Neuronal stem cell (in vitro differentiated cells): Measurements from ENCODE around the gene SLC7A6.

Experiments used
- DNase-seq: peaks from one replicate; pipeline ENCODE4 v3.0.0-alpha.2; 2013; ENCODE audit warnings: low spot score
- H2AFZ ChIP-seq: one replicate; pipeline ENCODE4 v1.6.1; 2013; ENCODE audit warnings: mild to moderate bottlenecking, low read length, inconsistent platforms
- H2AK5ac ChIP-seq: 2 replicates; pipeline ENCODE4 v1.6.1; 2013; ENCODE audit warnings: low read depth, mild to moderate bottlenecking, inconsistent platforms, low read length, moderate library complexity, mixed read lengths
- H2BK120ac ChIP-seq: 2 replicates; pipeline ENCODE4 v1.6.1; 2013; ENCODE audit warnings: low read depth, mild to moderate bottlenecking, inconsistent platforms, low read length, moderate library complexity, mixed read lengths
- H2BK12ac ChIP-seq: one replicate; pipeline ENCODE4 v1.6.1; 2013; ENCODE audit warnings: low read length, inconsistent platforms
- H2BK15ac ChIP-seq: 2 replicates; pipeline ENCODE4 v1.6.1; 2013; ENCODE audit warnings: mild to moderate bottlenecking, low read length, inconsistent platforms, mixed read lengths
- H2BK5ac ChIP-seq: one replicate; pipeline ENCODE4 v1.6.1; 2013; ENCODE audit warnings: inconsistent platforms, mild to moderate bottlenecking, low read length, moderate library complexity
- H3K14ac ChIP-seq: one replicate; pipeline ENCODE4 v1.6.1; 2013; ENCODE audit warnings: low read length, inconsistent platforms
- H3K18ac ChIP-seq: 2 replicates; pipeline ENCODE4 v1.6.1; 2013; ENCODE audit warnings: low read length, inconsistent platforms
- H3K23ac ChIP-seq: 2 replicates; pipeline ENCODE4 v1.6.1; 2013; ENCODE audit warnings: low read depth, mild to moderate bottlenecking, mixed read lengths, low read length, inconsistent platforms; ENCODE audit not compliant: poor library complexity
- H3K27ac ChIP-seq: replicated peaks from 3 replicates; pipeline ENCODE4 v1.5.1; 2013; ENCODE audit warnings: low read length, inconsistent platforms
- H3K27me3 ChIP-seq, 3 experiments: 2 replicates each; pipeline ENCODE4 v1.6.1; 2013; ENCODE audit warnings: low read length in 3 of 3, mild to moderate bottlenecking in 2 of 3, inconsistent platforms in 1 of 3, low read depth in 1 of 3, mixed read lengths in 1 of 3, moderate library complexity in 1 of 3; ENCODE audit not compliant: control insufficient read depth in 3 of 3, insufficient read depth in 3 of 3
- H3K36me3 ChIP-seq, 2 donors: replicated peaks in 1 of 2; 2 replicates each; pipeline ENCODE4 v1.6.1; 2013; ENCODE audit warnings: low read length in 2 of 2; ENCODE audit not compliant: control insufficient read depth in 2 of 2, insufficient read depth in 2 of 2
- H3K4ac ChIP-seq: 2 replicates; pipeline ENCODE4 v1.6.1; 2013; ENCODE audit warnings: inconsistent platforms, mild to moderate bottlenecking, low read length, moderate library complexity
- H3K4me1 ChIP-seq, 2 donors: 1 replicate in 1 of 2; 2 replicates in 1 of 2; pipeline ENCODE4 v1.6.1; 2013; ENCODE audit warnings: low read length in 2 of 2, low read depth in 1 of 2; ENCODE audit not compliant: control insufficient read depth in 2 of 2, insufficient read depth in 1 of 2
- H3K4me2 ChIP-seq: one replicate; pipeline ENCODE4 v1.6.1; 2013; ENCODE audit warnings: mild to moderate bottlenecking, low read length, inconsistent platforms; ENCODE audit not compliant: insufficient read depth, poor library complexity, severe bottlenecking
- H3K4me3 ChIP-seq, 2 donors: 2 replicates each; pipeline ENCODE4 v1.5.1; 2013; ENCODE audit warnings: low read length in 2 of 2, mild to moderate bottlenecking in 2 of 2, inconsistent platforms in 1 of 2, moderate library complexity in 1 of 2
- H3K79me1 ChIP-seq: one replicate; pipeline ENCODE4 v1.6.1; 2013; ENCODE audit warnings: low read depth, mild to moderate bottlenecking, inconsistent platforms, low read length, moderate library complexity
- H3K9ac ChIP-seq: one replicate; pipeline ENCODE4 v1.6.1; 2013; ENCODE audit warnings: mild to moderate bottlenecking, low read depth, low read length, inconsistent platforms; ENCODE audit not compliant: poor library complexity
- H3K9me3 ChIP-seq, 2 donors: replicated peaks in 1 of 2; 2 replicates each; pipeline versions ENCODE3 to v1.6.1; 2013; ENCODE audit warnings: low read length in 2 of 2, mild to moderate bottlenecking in 2 of 2, inconsistent platforms in 1 of 2, low read depth in 1 of 2, mixed read lengths in 1 of 2, moderate library complexity in 1 of 2; ENCODE audit not compliant: control insufficient read depth in 2 of 2, insufficient read depth in 1 of 2
- H4K8ac ChIP-seq: one replicate; pipeline ENCODE4 v1.6.1; 2013; ENCODE audit warnings: low read depth, mild to moderate bottlenecking, inconsistent platforms, low read length, moderate library complexity
- H4K91ac ChIP-seq: one replicate; pipeline ENCODE4 v1.6.1; 2013; ENCODE audit warnings: low read length, low read depth, mild to moderate bottlenecking, inconsistent platforms; ENCODE audit not compliant: poor library complexity
- WGBS, 2 donors: extraction: QIAGEN DNeasy Blood & Tissue Kit; methylation state at CpG; one replicate each; pipeline ENCODE4 v1.1.7; 2013; ENCODE audit warnings: missing lambda C conversion rate in 2 of 2, mixed read lengths in 1 of 2; ENCODE audit not compliant: insufficient read length in 2 of 2, insufficient replicate concordance in 1 of 2; ENCODE audit errors: extremely low coverage in 2 of 2; 5-methylcytosine and 5-hydroxymethylcytosine counted together

SLC7A6 gene

GRCh38 chr16:68227183-68227793 is 37.0 kb upstream of the SLC7A6 start:
- Histone ChIP-seq H3K4ac (no peak overlapping the region), H2BK5ac (no peak overlapping the region), H2AFZ (no peak overlapping the region), H2BK12ac (no peak overlapping the region), H4K8ac (no peak overlapping the region), H4K91ac (peak overlapping the region; percentile 5), H2AK5ac (no peak overlapping the region), H3K9ac (no peak overlapping the region), H3K23ac (no peak overlapping the region), H2BK120ac (no peak overlapping the region), H3K27ac (no peak overlapping the region), H3K9me3 (no peaks in the 10 kb centered on the region), H3K79me1 (no peaks in the 10 kb centered on the region), H3K14ac (no peak overlapping the region), H3K4me1 (no peaks in the 10 kb centered on the region), H3K27me3 (no peaks in the 10 kb centered on the region), H2BK15ac (no peak overlapping the region), H3K18ac (no peak overlapping the region), H3K36me3 (peaks cover 8 to 55% of the 10 kb centered on the region in 2 donors), H3K4me3 (no peak overlapping the region), H3K4me2 (no peak overlapping the region)
- WGBS, 2 donors = no CpG with 5 or more reads among the region's 3 CpGs
- no peak for DNase-seq

DNA sequence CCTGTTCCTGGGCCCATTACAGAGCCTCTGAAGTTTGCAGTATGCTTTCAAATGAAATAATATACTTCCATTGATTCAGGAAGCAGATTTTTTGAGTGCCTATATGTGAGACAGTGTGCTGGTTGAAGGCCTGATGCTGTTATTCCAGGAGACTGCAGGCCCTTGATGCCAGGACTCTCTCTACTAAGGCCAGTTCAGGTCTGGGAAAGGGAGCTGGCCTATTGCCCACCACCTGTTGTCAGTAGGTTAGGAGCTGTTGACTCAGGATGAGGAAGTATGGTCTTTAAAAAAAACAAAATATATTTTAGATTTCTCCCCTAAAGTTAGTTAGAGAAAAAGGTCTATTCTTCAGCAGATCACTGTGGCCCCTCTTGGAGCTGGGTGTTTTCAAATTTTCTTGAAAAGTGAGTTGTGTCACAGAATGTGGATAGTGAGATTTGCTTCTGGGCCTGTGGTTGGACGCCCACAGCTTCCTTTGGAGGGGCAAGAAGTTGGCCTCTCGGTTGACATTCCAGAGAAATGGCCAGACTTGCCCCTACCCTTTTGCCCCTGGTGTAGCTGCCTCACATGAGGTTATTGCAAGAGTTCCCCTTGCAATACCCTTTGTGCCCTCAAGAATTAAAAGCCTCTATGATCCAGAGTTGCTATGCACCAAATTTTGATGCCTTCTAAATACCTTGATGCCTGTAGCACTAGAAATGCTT is 36.3 kb upstream of the SLC7A6 start:
- no peak overlapping the region for H3K27ac ChIP-seq
- WGBS, 2 donors = no CpG with 5 or more reads among the region's 2 CpGs

GRCh38 chr16:68228652-68229051 is 35.7 kb upstream of the SLC7A6 start:
- H3K4me1 ChIP-seq = no peaks in the 10 kb centered on the region
- H2AFZ ChIP-seq = no peak overlapping the region
- H3K14ac ChIP-seq = no peak overlapping the region
- no peak overlapping the region for H3K4me3 ChIP-seq
- no CpG with 5 or more reads among the region's 3 CpGs for WGBS, 2 donors
- H3K23ac ChIP-seq = no peak overlapping the region
- DNase-seq = no peak
- H3K9ac ChIP-seq = no peak overlapping the region
- H3K18ac ChIP-seq = no peak overlapping the region
- no peak overlapping the region for H3K4ac ChIP-seq
- no peak overlapping the region for H4K91ac ChIP-seq
- no peak overlapping the region for H3K27ac ChIP-seq
- peaks cover 0 to 3% (median 0%) of the 10 kb centered on the region in 3 experiments for H3K27me3 ChIP-seq
- no peak overlapping the region for H2BK5ac ChIP-seq
- peaks cover 2% of the 10 kb centered on the region for H3K79me1 ChIP-seq
- no peak overlapping the region for H2BK120ac ChIP-seq
- no peak overlapping the region for H2AK5ac ChIP-seq
- no peaks in the 10 kb centered on the region for H3K9me3 ChIP-seq
- H3K36me3 ChIP-seq = peaks cover 8 to 55% of the 10 kb centered on the region in 2 donors
- H4K8ac ChIP-seq = peak overlapping the region; percentile 19
- no peak overlapping the region for H2BK15ac ChIP-seq
- no peak overlapping the region for H2BK12ac ChIP-seq
- H3K4me2 ChIP-seq = no peak overlapping the region

More for the DNA sequence above, 36.3 kb upstream of the SLC7A6 start:
- no peak overlapping the region for H3K4me2 ChIP-seq
- no peak overlapping the region for H2AFZ ChIP-seq
- H3K27me3 ChIP-seq = no peaks in the 10 kb centered on the region
- no peak overlapping the region for H2AK5ac ChIP-seq
- no peak overlapping the region for H3K4ac ChIP-seq
- H3K18ac ChIP-seq = no peak overlapping the region
- no peak overlapping the region for H3K14ac ChIP-seq
- no peak overlapping the region for H2BK120ac ChIP-seq
- H2BK12ac ChIP-seq = no peak overlapping the region
- no peak for DNase-seq
- no peak overlapping the region for H2BK15ac ChIP-seq
- no peaks in the 10 kb centered on the region for H3K9me3 ChIP-seq
- no peak overlapping the region for H2BK5ac ChIP-seq
- no peaks in the 10 kb centered on the region for H3K79me1 ChIP-seq
- no peak overlapping the region for H3K9ac ChIP-seq
- no peaks in the 10 kb centered on the region for H3K4me1 ChIP-seq
- H3K36me3 ChIP-seq = peaks cover 8 to 55% of the 10 kb centered on the region in 2 donors
- no peak overlapping the region for H3K23ac ChIP-seq
- H4K8ac ChIP-seq = no peak overlapping the region
- no peak overlapping the region for H3K4me3 ChIP-seq
- H4K91ac ChIP-seq = no peak overlapping the region

- H3K4ac ChIP-seq = no peak overlapping the region
- peaks cover 8 to 55% of the 10 kb centered on the region in 2 donors for H3K36me3 ChIP-seq
- no peak overlapping the region for H4K8ac ChIP-seq
- H2AK5ac ChIP-seq = no peak overlapping the region
- WGBS, 2 donors = no CpG with 5 or more reads among the region's 4 CpGs
- no peak overlapping the region for H2BK120ac ChIP-seq
- no peak overlapping the region for H4K91ac ChIP-seq
- H3K4me3 ChIP-seq = no peak overlapping the region
- DNase-seq = no peak
- peaks cover 2% of the 10 kb centered on the region for H3K79me1 ChIP-seq
- H3K23ac ChIP-seq = no peak overlapping the region
- H3K14ac ChIP-seq = no peak overlapping the region
- H3K27me3 ChIP-seq = peaks cover 0 to 13% (median 0%) of the 10 kb centered on the region in 3 experiments
- H3K9ac ChIP-seq = no peak overlapping the region
- H3K27ac ChIP-seq = no peak overlapping the region
- H2BK5ac ChIP-seq = no peak overlapping the region
- no peaks in the 10 kb centered on the region for H3K4me1 ChIP-seq
- H2AFZ ChIP-seq = no peak overlapping the region
- no peaks in the 10 kb centered on the region for H3K9me3 ChIP-seq
- H2BK12ac ChIP-seq = no peak overlapping the region
- no peak overlapping the region for H3K18ac ChIP-seq
- H2BK15ac ChIP-seq = no peak overlapping the region
- H3K4me2 ChIP-seq = no peak overlapping the region
Measured at GRCh38 chr16:68229431-68230175, 34.7 kb upstream of the SLC7A6 start.
